Activated CD4-positive, alpha-beta memory T cell treated with anti-CD3 and anti-CD28 coated beads for 36 hours (primary cell): ENCODE results near the gene UBAC2. TPM values are rescaled to one million over a fixed set of nuclear protein-coding genes. Genes with fewer than 3 reads are reported as not detected.
A peak's percentile ranks its signal among the peaks of the same experiment; 100 is the strongest.

Source experiments
- CTCF ChIA-PET: fragments of 350-600 bp; sonication (Branson Sonifier 250); formaldehyde crosslinking; loops from one replicate; lab custom pipeline; 2021; ENCODE audit warnings: antibody characterized with exemption, inconsistent platforms; lab: Charles Lee
- POLR2A ChIA-PET: fragments of 350-600 bp; sonication (Branson Sonifier 250); formaldehyde crosslinking; loops from one replicate; lab custom pipeline; 2021; ENCODE audit warnings: antibody characterized with exemption; lab: Charles Lee
- DNase-seq: peaks from one replicate; pipeline ENCODE4 v3.0.0-alpha.2; 2020
- H3K27ac Mint-ChIP-seq: one replicate; pipeline ENCODE4 v1.8.0; 2021; ENCODE audit warnings: mixed read lengths
- H3K27me3 Mint-ChIP-seq: one replicate; pipeline ENCODE4 v1.8.0; 2021; ENCODE audit warnings: mixed read lengths
- H3K36me3 Mint-ChIP-seq: one replicate; pipeline ENCODE4 v1.8.0; 2021; ENCODE audit warnings: mixed read lengths
- H3K4me1 Mint-ChIP-seq: one replicate; pipeline ENCODE4 v1.8.0; 2021; ENCODE audit warnings: low read depth, mixed read lengths
- H3K4me3 Mint-ChIP-seq: one replicate; pipeline ENCODE4 v1.8.0; 2021; ENCODE audit warnings: mild to moderate bottlenecking, mixed read lengths
- H3K9me3 Mint-ChIP-seq: one replicate; pipeline ENCODE4 v1.8.0; 2021; ENCODE audit warnings: mixed read lengths
- intact Hi-C: fragments of 100-400 bp; cut with micrococcal nuclease; formaldehyde crosslinking; loops from one replicate; pipeline ENCODE4 v1.15.1; 2023
- total RNA-seq, 2 experiments: library from RNA; stranded (reverse); gene quantifications; one replicate each; pipeline ENCODE4 v1.2.3, GENCODE V29; 2021

UBAC2 gene
- total RNA-seq, 2 experiments from 2014 or later: 51.8 to 54.5 TPM

DNA sequence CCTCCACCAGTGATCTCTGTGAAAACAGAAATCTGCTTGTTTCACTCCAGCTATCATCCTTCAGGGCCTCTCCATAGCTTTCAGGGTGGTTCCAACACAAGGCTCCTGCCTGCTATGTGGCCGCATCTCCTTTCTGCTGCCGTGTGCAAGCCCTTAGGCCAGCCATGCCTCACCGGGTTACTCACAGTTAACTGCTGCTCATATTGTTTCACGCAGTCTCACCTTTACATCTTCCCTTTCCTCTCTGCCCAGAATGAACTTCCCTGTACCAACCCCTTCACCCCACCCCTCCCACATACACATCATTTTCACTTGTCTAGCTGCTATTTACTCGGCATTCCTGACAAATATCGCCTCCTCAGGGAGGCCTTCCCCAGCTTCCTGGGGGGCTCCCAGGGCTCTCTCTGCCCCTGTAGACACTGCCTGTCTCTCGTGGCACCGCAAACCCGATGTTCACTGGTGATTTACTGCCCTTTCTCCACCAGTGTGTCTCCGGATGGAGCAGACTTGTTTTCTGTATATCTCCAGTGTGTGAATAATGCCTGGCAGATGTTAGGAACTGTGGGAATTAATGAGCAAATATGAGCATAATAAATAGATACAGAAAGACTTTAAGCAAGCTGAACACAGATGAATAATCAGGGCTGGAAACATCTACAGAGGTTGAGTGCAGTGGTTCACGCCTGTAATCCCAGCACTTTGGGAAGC is 145.8 kb downstream of the UBAC2 start:
- Mint-ChIP-seq H3K36me3 (peaks cover 62% of the 10 kb centered on the region), H3K27ac (no peak overlapping the region), H3K9me3 (no peaks in the 10 kb centered on the region), H3K4me3 (no peak overlapping the region), H3K4me1 (peaks cover 70% of the 10 kb centered on the region), H3K27me3 (no peaks in the 10 kb centered on the region)
- CTCF ChIA-PET: interaction anchor here (1.5 to 1.8 kb wide), 2 partner anchors 77 to 90 kb away, joined by 5 to 7 read pairs; no protein-coding TSS in a partner anchor
- no peak for DNase-seq
- intact Hi-C loops: no loop called here
- POLR2A ChIA-PET: no interaction called here

DNA sequence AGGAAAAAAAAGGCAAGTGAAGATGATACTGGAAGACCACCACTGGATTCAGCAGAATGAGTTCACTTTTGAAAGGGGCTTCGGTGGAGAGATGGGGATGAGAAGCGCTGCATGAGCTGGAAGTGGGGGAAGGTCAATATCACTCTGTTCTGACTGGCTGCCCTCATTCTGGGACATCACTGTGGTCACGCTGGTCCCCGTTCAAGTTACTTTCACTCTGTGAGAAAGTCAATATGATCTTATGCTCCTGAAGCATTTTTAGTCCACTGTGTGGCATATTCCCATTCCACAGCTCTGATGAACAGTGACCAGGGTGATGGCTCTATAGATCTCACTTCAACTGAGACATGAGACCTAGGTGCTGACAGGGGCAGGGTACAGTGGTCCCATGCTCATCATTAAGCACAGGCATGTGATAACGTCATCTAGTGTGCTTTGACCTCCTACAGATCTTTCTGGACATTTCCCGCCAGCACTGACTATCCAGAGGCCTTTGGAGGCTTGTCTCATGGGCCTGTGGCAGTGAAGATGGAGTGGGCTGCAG is 146.8 kb downstream of the UBAC2 start:
- intact Hi-C loops: no loop called here
- no peak overlapping the region for H3K27ac Mint-ChIP-seq
- H3K4me1 Mint-ChIP-seq: peaks cover 74% of the 10 kb centered on the region
- POLR2A ChIA-PET: interaction anchor here (0.9 to 1.6 kb wide), 5 partner anchors 9 to 39 kb away, joined by 3 to 5 read pairs (median 3); no protein-coding TSS in a partner anchor
- no peak overlapping the region for H3K4me3 Mint-ChIP-seq
- CTCF ChIA-PET: interaction anchor here (0.8 to 1.8 kb wide), 8 partner anchors 19 to 89 kb away, joined by 3 to 7 read pairs (median 4); no protein-coding TSS in a partner anchor
- peaks cover 55% of the 10 kb centered on the region for H3K36me3 Mint-ChIP-seq
- H3K27me3 Mint-ChIP-seq: no peaks in the 10 kb centered on the region
- no peaks in the 10 kb centered on the region for H3K9me3 Mint-ChIP-seq
- no peak for DNase-seq

DNA sequence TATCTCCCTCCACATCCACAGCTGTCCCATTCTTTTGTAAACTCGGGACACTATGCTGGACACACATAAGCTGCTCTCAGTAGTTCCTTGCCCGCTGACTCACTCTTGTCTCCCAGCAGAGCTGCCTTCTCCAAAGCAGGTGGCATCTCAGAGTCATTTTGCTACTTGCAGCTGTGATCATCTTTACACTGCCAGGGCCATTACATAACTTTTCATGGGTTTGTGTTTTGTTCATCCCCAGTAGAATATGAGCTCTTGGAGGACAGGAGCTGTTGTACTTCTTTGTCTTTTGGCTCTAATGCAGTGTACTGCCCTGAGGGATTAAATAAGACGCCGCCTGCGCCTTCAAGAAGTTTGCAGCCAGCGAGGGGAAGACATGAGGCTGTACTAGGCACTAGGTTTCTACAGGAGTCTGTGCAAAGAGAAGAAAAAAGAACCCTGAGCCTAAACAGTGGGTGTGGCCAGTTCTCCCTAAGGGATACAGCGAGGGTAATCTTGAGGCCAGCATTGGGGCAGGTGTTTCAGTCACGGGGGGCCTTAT is 147.3 kb downstream of the UBAC2 start:
- POLR2A ChIA-PET: interaction anchor here (0.9 to 1.6 kb wide), 5 partner anchors 9 to 40 kb away, joined by 3 to 5 read pairs (median 3); no protein-coding TSS in a partner anchor
- H3K9me3 Mint-ChIP-seq: no peaks in the 10 kb centered on the region

DNA sequence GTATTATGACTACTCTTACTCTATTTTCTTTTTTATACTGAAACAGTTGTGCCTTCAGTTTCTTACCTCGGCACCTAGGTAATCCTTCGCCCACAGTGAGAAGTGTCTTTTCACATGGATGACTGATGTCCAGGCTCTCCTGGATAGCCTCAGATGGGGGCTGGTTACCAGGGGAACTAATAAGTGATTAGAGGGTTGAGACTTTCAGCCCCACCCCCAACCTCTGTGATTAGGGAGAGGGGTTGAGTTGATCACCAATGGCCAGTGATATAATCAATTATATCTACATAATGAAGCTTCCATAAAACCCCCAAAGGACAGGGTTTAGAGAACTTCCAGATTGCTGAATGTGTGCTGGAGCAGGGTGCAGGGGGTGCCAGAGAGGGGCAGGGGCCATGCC is 149.5 kb downstream of the UBAC2 start:
- no peak overlapping the region for H3K4me3 Mint-ChIP-seq
- H3K27me3 Mint-ChIP-seq: no peaks in the 10 kb centered on the region
- ChIA-PET CTCF (no interaction called here), POLR2A (no interaction called here)
- intact Hi-C loops: loop anchor here (10.0 kb wide), 2 partner anchors 295 to 835 kb away; no protein-coding TSS in a partner anchor
- H3K36me3 Mint-ChIP-seq: peaks cover 49% of the 10 kb centered on the region
- no peak for DNase-seq
- H3K27ac Mint-ChIP-seq: no peak overlapping the region
- peaks cover 88% of the 10 kb centered on the region for H3K4me1 Mint-ChIP-seq
- no peaks in the 10 kb centered on the region for H3K9me3 Mint-ChIP-seq

More for the DNA sequence above, 147.3 kb downstream of the UBAC2 start:
- CTCF ChIA-PET: interaction anchor here (0.8 to 1.8 kb wide), 9 partner anchors 20 to 172 kb away, joined by 3 to 7 read pairs (median 4); no protein-coding TSS in a partner anchor
- H3K27me3 Mint-ChIP-seq: no peaks in the 10 kb centered on the region
- DNase-seq: peak; percentile 54
- H3K4me3 Mint-ChIP-seq: no peak overlapping the region
- H3K36me3 Mint-ChIP-seq: peaks cover 51% of the 10 kb centered on the region
- H3K27ac Mint-ChIP-seq: peak overlapping the region; percentile 46
- peaks cover 77% of the 10 kb centered on the region for H3K4me1 Mint-ChIP-seq
- intact Hi-C loops: no loop called here

DNA sequence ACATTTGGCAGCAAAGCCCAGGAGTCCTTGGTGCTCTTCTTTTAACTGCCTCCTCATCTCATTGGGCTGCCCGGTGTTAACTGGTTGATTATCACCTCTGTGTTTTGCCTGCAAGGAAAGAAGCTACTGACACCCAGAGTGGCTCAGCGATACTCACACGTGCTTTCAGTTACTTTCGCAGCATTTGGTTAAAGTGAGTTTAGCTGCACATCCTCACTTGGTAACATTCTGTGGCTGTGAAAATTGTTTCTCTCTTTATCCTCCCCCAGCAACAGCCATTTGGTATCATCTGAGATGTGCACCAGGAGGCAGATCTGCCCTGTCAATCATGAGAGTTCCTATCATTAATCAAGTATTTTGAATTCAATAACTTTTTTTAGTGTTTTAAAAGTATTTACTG is 151.1 kb downstream of the UBAC2 start:
- CTCF ChIA-PET: interaction anchor here (0.5 to 7.6 kb wide), 17 partner anchors 12 to 300 kb away, joined by 3 to 68 read pairs (median 4); no protein-coding TSS in a partner anchor

DNA sequence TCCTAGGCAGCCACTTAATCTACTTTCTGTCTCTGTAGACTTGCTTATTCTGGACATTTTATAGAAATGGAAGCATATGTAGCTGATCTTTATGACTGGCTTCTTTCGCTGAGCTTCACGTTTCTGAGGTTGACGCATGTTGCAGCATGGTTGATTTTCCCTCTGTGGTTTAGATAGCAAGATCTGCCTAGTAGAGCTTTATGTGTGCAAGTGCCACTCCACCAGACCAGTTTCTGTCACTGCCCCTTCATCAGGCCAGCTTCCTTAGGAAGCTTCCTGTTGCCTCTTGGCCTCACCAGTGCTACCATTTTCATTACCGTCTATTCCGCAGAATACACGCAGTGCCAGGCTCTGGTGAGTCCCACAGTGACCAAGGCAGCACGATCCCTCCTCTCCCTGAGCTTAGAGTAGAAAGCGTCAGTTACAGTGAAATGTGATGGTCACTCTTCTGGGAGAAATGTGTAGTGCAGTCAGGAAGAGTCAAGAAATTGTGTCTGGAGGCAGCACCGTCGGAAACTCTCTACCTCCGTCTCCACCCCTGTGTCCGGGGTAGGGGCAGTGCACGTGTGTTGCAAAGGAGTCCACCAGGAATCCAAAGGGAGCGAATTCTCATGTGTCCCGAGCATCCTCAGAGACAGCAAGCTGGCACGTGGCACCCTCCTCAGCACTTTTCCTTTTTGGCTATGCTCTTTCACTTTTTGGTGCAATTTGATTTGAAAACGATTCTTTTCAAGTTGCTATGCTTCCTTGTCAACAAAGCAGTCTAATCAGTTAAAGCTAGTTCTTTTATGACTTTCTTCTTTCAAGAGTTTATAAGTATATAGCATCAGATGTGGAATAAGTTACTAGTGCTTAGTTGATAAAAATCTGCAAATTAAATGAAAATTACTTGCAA is 151.9 kb downstream of the UBAC2 start:
- DNase-seq: peak; percentile 78
- ChIA-PET CTCF (interaction anchor here (0.7 to 7.6 kb wide), 20 partner anchors 13 to 176 kb away, joined by 3 to 68 read pairs (median 4); partner anchors contain the start of gene GPR183), POLR2A (interaction anchor here (0.7 to 7.6 kb wide), 21 partner anchors 9 to 151 kb away, joined by 3 to 246 read pairs (median 7); partner anchors contain the start of genes GPR183 and UBAC2)
- peak overlapping the region; percentile 89 for H3K27ac Mint-ChIP-seq
- peaks cover 93% of the 10 kb centered on the region for H3K4me1 Mint-ChIP-seq
- intact Hi-C loops: loop anchor here (1.0 to 10.0 kb wide), 4 partner anchors 30 to 838 kb away; no protein-coding TSS in a partner anchor
- no peaks in the 10 kb centered on the region for H3K27me3 Mint-ChIP-seq
- peaks cover 47% of the 10 kb centered on the region for H3K36me3 Mint-ChIP-seq
- no peaks in the 10 kb centered on the region for H3K9me3 Mint-ChIP-seq
- peak overlapping the region; percentile 63 for H3K4me3 Mint-ChIP-seq

More for the DNA sequence above, 151.1 kb downstream of the UBAC2 start:
- intact Hi-C loops: loop anchor here (1.0 to 10.0 kb wide), 3 partner anchors 56 to 837 kb away; no protein-coding TSS in a partner anchor
- Mint-ChIP-seq H3K27ac (peak overlapping the region; percentile 89), H3K4me3 (peak overlapping the region; percentile 63), H3K9me3 (no peaks in the 10 kb centered on the region), H3K36me3 (peaks cover 51% of the 10 kb centered on the region), H3K27me3 (no peaks in the 10 kb centered on the region), H3K4me1 (peaks cover 93% of the 10 kb centered on the region)
- DNase-seq: peak; percentile 59
- POLR2A ChIA-PET: interaction anchor here (0.8 to 7.6 kb wide), 20 partner anchors 8 to 151 kb away, joined by 3 to 246 read pairs (median 7); partner anchors contain the start of genes GPR183 and UBAC2

DNA sequence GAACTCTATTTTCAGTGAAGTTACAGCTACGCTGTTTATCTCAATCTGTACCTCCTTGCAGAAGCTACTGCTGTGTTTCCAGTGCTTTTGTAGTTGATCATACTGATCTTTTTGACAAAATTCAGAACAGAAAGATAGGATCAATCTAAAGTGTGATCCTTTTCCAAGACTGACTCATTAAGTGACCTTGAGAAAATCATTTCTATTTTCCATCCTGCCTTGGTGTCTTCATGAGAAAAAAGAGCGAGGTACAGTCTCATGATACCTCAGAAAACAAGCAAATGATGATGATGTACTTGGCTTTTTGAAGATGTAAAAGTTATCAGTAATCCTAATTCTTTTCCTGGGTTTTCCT is 152.6 kb downstream of the UBAC2 start:
- DNase-seq: no peak
- Mint-ChIP-seq H3K4me3 (peak overlapping the region; percentile 63), H3K27me3 (no peaks in the 10 kb centered on the region), H3K9me3 (no peaks in the 10 kb centered on the region), H3K27ac (peak overlapping the region; percentile 89), H3K4me1 (peaks cover 93% of the 10 kb centered on the region), H3K36me3 (peaks cover 41% of the 10 kb centered on the region)
- CTCF ChIA-PET: interaction anchor here (0.5 to 7.6 kb wide), 13 partner anchors 18 to 146 kb away, joined by 3 to 68 read pairs (median 5); partner anchors contain the start of gene GPR183
- intact Hi-C loops: loop anchor here (1.0 to 10.0 kb wide), 3 partner anchors 31 to 838 kb away; no protein-coding TSS in a partner anchor
- POLR2A ChIA-PET: interaction anchor here (1.6 to 7.6 kb wide), 13 partner anchors 8 to 83 kb away, joined by 6 to 246 read pairs (median 11); partner anchors contain the start of gene GPR183

DNA sequence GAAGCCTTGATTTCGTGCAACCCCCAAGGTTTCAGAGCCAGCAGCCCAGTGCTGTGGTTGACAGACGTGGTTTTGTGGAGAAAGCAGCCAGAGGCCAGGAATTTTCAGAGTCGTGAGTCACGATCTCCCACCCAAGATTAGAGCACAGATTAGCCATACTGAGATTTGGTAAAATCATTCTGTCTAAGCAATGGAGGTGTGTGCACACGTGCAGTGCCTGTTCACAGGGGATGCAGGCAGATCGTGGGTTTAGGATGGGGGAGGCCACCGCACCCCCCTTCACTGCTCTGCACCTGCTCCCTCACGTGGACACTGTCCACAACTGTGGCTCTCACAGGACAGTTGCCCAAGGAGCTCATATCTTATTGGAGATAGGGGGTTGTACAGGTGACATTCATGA is 153.2 kb downstream of the UBAC2 start:
- DNase-seq: peak; percentile 48
- CTCF ChIA-PET: interaction anchor here (0.9 to 7.6 kb wide), 9 partner anchors 29 to 147 kb away, joined by 3 to 68 read pairs (median 12); partner anchors contain the start of gene GPR183
- Mint-ChIP-seq H3K4me1 (peaks cover 93% of the 10 kb centered on the region), H3K36me3 (peaks cover 41% of the 10 kb centered on the region), H3K9me3 (no peaks in the 10 kb centered on the region), H3K4me3 (peak overlapping the region; percentile 63), H3K27me3 (no peaks in the 10 kb centered on the region), H3K27ac (peak overlapping the region; percentile 80)
- intact Hi-C loops: loop anchor here (1.0 to 10.0 kb wide), 3 partner anchors 32 to 839 kb away; no protein-coding TSS in a partner anchor
- POLR2A ChIA-PET: interaction anchor here (0.7 to 7.6 kb wide), 7 partner anchors 27 to 84 kb away, joined by 3 to 246 read pairs (median 8); partner anchors contain the start of gene GPR183

DNA sequence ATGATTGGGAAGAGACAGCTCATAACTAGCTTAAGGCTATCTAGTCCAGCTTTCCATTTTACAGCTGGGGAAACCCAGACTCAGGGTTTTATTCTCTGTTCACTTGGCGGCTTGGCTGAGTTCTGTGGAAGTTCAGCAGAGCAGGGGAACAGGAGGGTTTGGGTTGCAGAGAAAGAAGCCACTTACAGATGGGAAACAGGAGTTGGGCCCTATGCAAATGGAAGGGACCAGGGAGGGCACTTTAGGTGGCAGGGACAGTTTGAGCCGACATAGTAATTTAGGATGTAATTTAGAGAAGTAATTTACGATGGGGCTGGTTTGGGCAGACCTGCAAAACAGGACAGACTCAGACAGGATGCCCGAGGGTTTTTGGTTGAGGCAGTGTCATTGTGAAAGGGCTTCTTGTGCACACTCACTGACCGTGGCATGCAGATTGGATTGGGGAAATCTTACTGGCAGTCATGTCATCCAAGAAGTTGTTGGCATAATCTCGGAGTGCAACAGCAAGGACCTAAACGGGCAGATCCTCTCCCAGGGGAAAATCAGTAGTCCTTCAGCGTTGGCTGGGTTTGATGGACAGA is 153.8 kb downstream of the UBAC2 start:
- Mint-ChIP-seq H3K4me1 (peaks cover 94% of the 10 kb centered on the region), H3K27ac (peak overlapping the region; percentile 80), H3K9me3 (no peaks in the 10 kb centered on the region), H3K4me3 (peak overlapping the region; percentile 63), H3K36me3 (peaks cover 42% of the 10 kb centered on the region), H3K27me3 (no peaks in the 10 kb centered on the region)
- intact Hi-C loops: loop anchor here (10.0 kb wide), 2 partner anchors 300 to 840 kb away; no protein-coding TSS in a partner anchor
- DNase-seq: peak; percentile 71
- CTCF ChIA-PET: interaction anchor here (0.9 to 7.6 kb wide), 8 partner anchors 29 to 148 kb away, joined by 3 to 68 read pairs (median 12); no protein-coding TSS in a partner anchor
- POLR2A ChIA-PET: interaction anchor here (0.7 to 7.6 kb wide), 5 partner anchors 27 to 80 kb away, joined by 3 to 246 read pairs (median 20); partner anchors contain the start of gene GPR183
